DND-41 (cell line): Measurements from ENCODE around the gene MYH9.

Experiments
- CTCF ChIP-seq: IDR thresholded peaks from 2 replicates; pipeline ENCODE4 v1.5.1; 2012; ENCODE audit warnings: borderline replicate concordance, low read length, moderate library complexity, mild to moderate bottlenecking; ENCODE audit not compliant: poor library complexity, severe bottlenecking; ENCODE audit errors: extremely low read depth
- EZH2 ChIP-seq: IDR thresholded peaks from 3 replicates; pipeline ENCODE4 v1.6.1; 2012; ENCODE audit warnings: borderline replicate concordance, low read depth, mild to moderate bottlenecking, moderate library complexity, low read length, inconsistent platforms; ENCODE audit not compliant: severe bottlenecking

GRCh38 chr22:36337365-36338130 is 50.2 kb downstream of the MYH9 start:
- TF ChIP-seq CTCF (no peak), EZH2 (no peak)
